H9 (cell line): ENCODE data around the gene CDCP1. TPM values are rescaled to one million over a fixed set of nuclear protein-coding genes. Genes with fewer than 3 reads are reported as not detected.

Experiments
- DNase-seq: peaks from one replicate; pipeline ENCODE4 v3.0.0-alpha.2; 2017
- H2AFZ ChIP-seq: one replicate; pipeline ENCODE4 v1.6.1; 2013; ENCODE audit warnings: mild to moderate bottlenecking, low read length, control low read depth, moderate library complexity
- H2AK5ac ChIP-seq: 2 replicates; pipeline ENCODE4 v1.6.1; 2013; ENCODE audit warnings: low read length, control low read depth, mixed read lengths; ENCODE audit not compliant: insufficient read length
- H2BK120ac ChIP-seq: one replicate; pipeline ENCODE4 v1.6.1; 2013; ENCODE audit warnings: low read depth, mild to moderate bottlenecking, low read length, control low read depth, inconsistent platforms; ENCODE audit not compliant: poor library complexity, severe bottlenecking
- H2BK12ac ChIP-seq: 2 replicates; pipeline ENCODE4 v1.6.1; 2013; ENCODE audit warnings: low read length, control low read depth, mixed read lengths, low read depth; ENCODE audit not compliant: insufficient read length
- H2BK15ac ChIP-seq: 2 replicates; pipeline ENCODE4 v1.6.1; 2013; ENCODE audit warnings: low read depth, low read length, control low read depth
- H2BK20ac ChIP-seq: one replicate; pipeline ENCODE4 v1.6.1; 2013; ENCODE audit warnings: low read depth, mild to moderate bottlenecking, low read length, control low read depth, inconsistent platforms; ENCODE audit not compliant: poor library complexity, severe bottlenecking
- H2BK5ac ChIP-seq: 2 replicates; pipeline ENCODE4 v1.6.1; 2013; ENCODE audit warnings: low read length, control low read depth, mixed read lengths; ENCODE audit not compliant: insufficient read length
- H3K14ac ChIP-seq: 2 replicates; pipeline ENCODE4 v1.6.1; 2013; ENCODE audit warnings: low read length, control low read depth; ENCODE audit not compliant: insufficient read depth
- H3K18ac ChIP-seq: 2 replicates; pipeline ENCODE4 v1.6.1; 2013; ENCODE audit warnings: low read depth, mild to moderate bottlenecking, mixed read lengths, low read length, control low read depth; ENCODE audit not compliant: insufficient read length
- H3K23ac ChIP-seq: 2 replicates; pipeline ENCODE4 v1.6.1; 2013; ENCODE audit warnings: low read length, control low read depth, mixed read lengths, low read depth; ENCODE audit not compliant: insufficient read length
- H3K23me2 ChIP-seq: 2 replicates; pipeline ENCODE4 v1.6.1; 2013; ENCODE audit warnings: low read depth, mild to moderate bottlenecking, mixed read lengths, low read length, control low read depth; ENCODE audit not compliant: insufficient read length, poor library complexity, severe bottlenecking
- H3K27ac ChIP-seq: 2 replicates; pipeline ENCODE4 v1.5.1; 2013; ENCODE audit warnings: low read length, control low read depth, mixed read lengths, low read depth; ENCODE audit not compliant: insufficient read length
- H3K27me3 ChIP-seq: 2 replicates; pipeline ENCODE4 v1.6.1; 2013; ENCODE audit warnings: low read length, control low read depth, inconsistent platforms; ENCODE audit not compliant: insufficient read depth
- H3K4ac ChIP-seq: 2 replicates; pipeline ENCODE4 v1.6.1; 2013; ENCODE audit warnings: low read depth, mild to moderate bottlenecking, control low read depth, inconsistent platforms, low read length, moderate library complexity
- H3K4me1 ChIP-seq: 2 replicates; pipeline ENCODE4 v1.6.1; 2013; ENCODE audit warnings: low read length, control low read depth, inconsistent platforms; ENCODE audit not compliant: insufficient read depth
- H3K4me2 ChIP-seq: 2 replicates; pipeline ENCODE4 v1.6.1; 2013; ENCODE audit warnings: low read length, control low read depth, mixed read lengths; ENCODE audit not compliant: insufficient read length, insufficient read depth
- H3K56ac ChIP-seq: 2 replicates; pipeline ENCODE4 v1.6.1; 2013; ENCODE audit warnings: low read depth, mild to moderate bottlenecking, mixed read lengths, low read length, control low read depth; ENCODE audit not compliant: insufficient read length
- H3K79me1 ChIP-seq: 2 replicates; pipeline ENCODE4 v1.6.1; 2013; ENCODE audit warnings: low read depth, mild to moderate bottlenecking, moderate library complexity, low read length, control low read depth, inconsistent platforms; ENCODE audit not compliant: insufficient read depth, poor library complexity, severe bottlenecking
- H3K79me2 ChIP-seq: 2 replicates; pipeline ENCODE4 v1.6.1; 2013; ENCODE audit warnings: low read length, control low read depth, inconsistent platforms; ENCODE audit not compliant: insufficient read depth
- H3K9ac ChIP-seq: 2 replicates; pipeline ENCODE4 v1.6.1; 2013; ENCODE audit warnings: low read length, control low read depth, mixed read lengths; ENCODE audit not compliant: insufficient read length; ENCODE audit errors: extremely low read depth
- H3K9me3 ChIP-seq: one replicate; pipeline ENCODE4 v1.6.1; 2013; ENCODE audit warnings: low read depth, low read length, inconsistent platforms; ENCODE audit not compliant: control insufficient read depth
- H3T11ph ChIP-seq: one replicate; pipeline ENCODE4 v1.6.1; 2013; ENCODE audit warnings: mild to moderate bottlenecking, low read length, control low read depth, inconsistent platforms
- H4K20me1 ChIP-seq: one replicate; pipeline ENCODE4 v1.6.1; 2013; ENCODE audit not compliant: control insufficient read depth, insufficient read length, insufficient read depth
- H4K5ac ChIP-seq: 2 replicates; pipeline ENCODE4 v1.6.1; 2013; ENCODE audit warnings: low read depth, mild to moderate bottlenecking, mixed read lengths, low read length, control low read depth; ENCODE audit not compliant: insufficient read length
- H4K8ac ChIP-seq: replicated peaks from 2 replicates; pipeline ENCODE4 v1.6.1; 2013; ENCODE audit warnings: low read length, control low read depth, mixed read lengths, low read depth; ENCODE audit not compliant: insufficient read length
- H4K91ac ChIP-seq: 2 replicates; pipeline ENCODE4 v1.6.1; 2013; ENCODE audit warnings: low read depth, mild to moderate bottlenecking, moderate library complexity, mixed read lengths, low read length, control low read depth; ENCODE audit not compliant: insufficient read length
- H3K27ac Mint-ChIP-seq, 3 experiments: 2 replicates in 2 of 3; 3 replicates in 1 of 3; pipeline ENCODE4 v1.8.0; 2020 to 2021; ENCODE audit warnings: mixed read lengths in 3 of 3, mild to moderate bottlenecking in 1 of 3, moderate library complexity in 1 of 3
- H3K27me3 Mint-ChIP-seq: 2 replicates; pipeline ENCODE4 v1.8.0; 2021; ENCODE audit warnings: low read depth, mild to moderate bottlenecking, moderate library complexity, mixed read lengths
- H3K36me3 Mint-ChIP-seq, 3 experiments: 2 replicates in 2 of 3; 3 replicates in 1 of 3; pipeline ENCODE4 v1.8.0; 2020 to 2021; ENCODE audit warnings: low read depth in 3 of 3, mixed read lengths in 3 of 3; ENCODE audit not compliant: insufficient read depth in 1 of 3
- H3K4me1 Mint-ChIP-seq, 2 experiments: 2 replicates each; pipeline ENCODE4 v1.8.0; 2020; ENCODE audit warnings: mixed read lengths in 2 of 2
- H3K4me3 Mint-ChIP-seq, 2 experiments: 2 replicates in 1 of 2; 3 replicates in 1 of 2; pipeline ENCODE4 v1.8.0; 2020 to 2021; ENCODE audit warnings: mild to moderate bottlenecking in 2 of 2, mixed read lengths in 2 of 2, moderate library complexity in 1 of 2
- H3K9me3 Mint-ChIP-seq, 2 experiments: 2 replicates in 1 of 2; 3 replicates in 1 of 2; pipeline ENCODE4 v1.8.0; 2020; ENCODE audit warnings: mild to moderate bottlenecking in 2 of 2, mixed read lengths in 2 of 2, moderate library complexity in 1 of 2
- WGBS: extraction: QIAGEN DNeasy Blood & Tissue Kit; methylation state at CpG from one replicate; pipeline ENCODE4 v1.1.7; 2013; ENCODE audit warnings: missing lambda C conversion rate, low lambda C conversion rate, mixed read lengths; ENCODE audit not compliant: insufficient read length; ENCODE audit errors: extremely low coverage; 5-methylcytosine and 5-hydroxymethylcytosine counted together
- total RNA-seq: library from RNA; stranded (reverse); gene quantifications from 2 replicates; pipeline ENCODE4 v1.2.1, GENCODE V29; 2021
- TF ChIP-seq, protein P1 (sequence below): fragments of 200-600 bp; sonication (generic); conservative IDR thresholded peaks from 3 replicates; pipeline ENCODE4 v1.8.0; 2021; ENCODE audit warnings: antibody characterized with exemption, mild to moderate bottlenecking

The CDCP1 gene
- total RNA-seq, 1 experiment from 2014 or later: 12.9 TPM

DNA sequence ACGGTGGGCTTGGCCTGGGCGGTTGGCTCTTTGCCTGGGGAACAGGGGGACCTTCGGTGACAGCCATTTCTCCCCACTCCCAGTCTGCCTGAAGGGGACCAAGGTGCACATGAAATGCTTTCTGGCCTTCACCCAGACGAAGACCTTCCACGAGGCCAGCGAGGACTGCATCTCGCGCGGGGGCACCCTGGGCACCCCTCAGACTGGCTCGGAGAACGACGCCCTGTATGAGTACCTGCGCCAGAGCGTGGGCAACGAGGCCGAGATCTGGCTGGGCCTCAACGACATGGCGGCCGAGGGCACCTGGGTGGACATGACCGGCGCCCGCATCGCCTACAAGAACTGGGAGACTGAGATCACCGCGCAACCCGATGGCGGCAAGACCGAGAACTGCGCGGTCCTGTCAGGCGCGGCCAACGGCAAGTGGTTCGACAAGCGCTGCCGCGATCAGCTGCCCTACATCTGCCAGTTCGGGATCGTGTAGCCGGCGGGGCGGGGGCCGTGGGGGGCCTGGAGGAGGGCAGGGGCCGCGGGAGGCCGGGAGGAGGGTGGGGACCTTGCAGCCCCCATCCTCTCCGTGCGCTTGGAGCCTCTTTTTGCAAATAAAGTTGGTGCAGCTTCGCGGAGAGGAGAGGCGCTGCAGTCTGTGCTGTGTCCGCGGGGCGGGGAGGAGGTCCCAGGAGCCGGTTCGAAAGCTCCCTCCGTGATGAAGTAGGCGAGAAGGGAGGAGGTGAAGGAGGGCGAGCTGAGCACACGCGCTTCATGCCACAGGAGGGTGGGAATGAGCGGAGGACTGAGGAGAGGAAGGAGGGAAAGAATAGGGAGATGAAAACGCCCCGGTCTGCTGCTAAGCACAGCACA is 110.5 kb downstream of the CDCP1 start:
- H3K23ac ChIP-seq: no peak overlapping the region
- H2BK20ac ChIP-seq: no peak overlapping the region
- no peak overlapping the region for H3K14ac ChIP-seq
- H3K36me3 Mint-ChIP-seq: no peaks in the 10 kb centered on the region
- H3K79me1 ChIP-seq: no peaks in the 10 kb centered on the region
- H2BK120ac ChIP-seq: no peak overlapping the region
- no peak overlapping the region for H2BK5ac ChIP-seq
- peaks cover 4% of the 10 kb centered on the region for H3K23me2 ChIP-seq
- H2BK15ac ChIP-seq: no peak overlapping the region
- peaks cover 66% of the 10 kb centered on the region for H3K27me3 Mint-ChIP-seq
- no peaks in the 10 kb centered on the region for H4K20me1 ChIP-seq
- H3K9me3 Mint-ChIP-seq: 0 out of 5 replicates have a peak, but pooled peaks cover 0 to 2% of the 10 kb centered on the region in 2 experiments
- H3K4me3 Mint-ChIP-seq: peak overlapping the region; percentile 37 to 75
- H3K27ac ChIP-seq: no peak overlapping the region
- TF ChIP-seq, protein P1, sequence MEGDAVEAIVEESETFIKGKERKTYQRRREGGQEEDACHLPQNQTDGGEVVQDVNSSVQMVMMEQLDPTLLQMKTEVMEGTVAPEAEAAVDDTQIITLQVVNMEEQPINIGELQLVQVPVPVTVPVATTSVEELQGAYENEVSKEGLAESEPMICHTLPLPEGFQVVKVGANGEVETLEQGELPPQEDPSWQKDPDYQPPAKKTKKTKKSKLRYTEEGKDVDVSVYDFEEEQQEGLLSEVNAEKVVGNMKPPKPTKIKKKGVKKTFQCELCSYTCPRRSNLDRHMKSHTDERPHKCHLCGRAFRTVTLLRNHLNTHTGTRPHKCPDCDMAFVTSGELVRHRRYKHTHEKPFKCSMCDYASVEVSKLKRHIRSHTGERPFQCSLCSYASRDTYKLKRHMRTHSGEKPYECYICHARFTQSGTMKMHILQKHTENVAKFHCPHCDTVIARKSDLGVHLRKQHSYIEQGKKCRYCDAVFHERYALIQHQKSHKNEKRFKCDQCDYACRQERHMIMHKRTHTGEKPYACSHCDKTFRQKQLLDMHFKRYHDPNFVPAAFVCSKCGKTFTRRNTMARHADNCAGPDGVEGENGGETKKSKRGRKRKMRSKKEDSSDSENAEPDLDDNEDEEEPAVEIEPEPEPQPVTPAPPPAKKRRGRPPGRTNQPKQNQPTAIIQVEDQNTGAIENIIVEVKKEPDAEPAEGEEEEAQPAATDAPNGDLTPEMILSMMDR: no peak
- peaks cover 20% of the 10 kb centered on the region; the same call in 1 of the 2 replicates for H3K27me3 ChIP-seq
- no peak overlapping the region for H3K56ac ChIP-seq
- no peaks in the 10 kb centered on the region; the same call in 1 of the 2 replicates for H3K4me1 ChIP-seq
- no peak overlapping the region for H3K9ac ChIP-seq
- H4K91ac ChIP-seq: no peak overlapping the region
- peak; percentile 56 for DNase-seq
- no peak overlapping the region for H4K5ac ChIP-seq
- H3K27ac Mint-ChIP-seq: no peak overlapping the region
- H2BK12ac ChIP-seq: no peak overlapping the region
- H3K4ac ChIP-seq: no peak overlapping the region
- H3K18ac ChIP-seq: no peak overlapping the region
- H3K9me3 ChIP-seq: no peaks in the 10 kb centered on the region
- H3K4me2 ChIP-seq: peak overlapping the region; percentile 54
- H2AFZ ChIP-seq: no peak overlapping the region
- H3K79me2 ChIP-seq: no peaks in the 10 kb centered on the region
- no peak overlapping the region for H3T11ph ChIP-seq
- no peak overlapping the region for H2AK5ac ChIP-seq
- H3K4me1 Mint-ChIP-seq: peaks cover 20 to 23% of the 10 kb centered on the region in 2 experiments
- WGBS: no CpG with 5 or more reads among the region's 64 CpGs
- H4K8ac ChIP-seq: no peak overlapping the region
